OCI-LY1 (cell line): ENCODE data around the gene GFI1B.

Experiments
- H2AFZ ChIP-seq: fragments of 200-600 bp; sonication (generic), shearing (Covaris generic); 2 replicates; pipeline ENCODE4 v1.6.0; 2014; ENCODE audit warnings: antibody characterized with exemption, mild to moderate bottlenecking, low read length
- H3F3A ChIP-seq: fragments of 200-600 bp; sonication (generic), shearing (Covaris generic); 2 replicates; pipeline ENCODE4 v1.6.0; 2014; ENCODE audit warnings: mild to moderate bottlenecking, antibody characterized with exemption, low read length, moderate library complexity; ENCODE audit not compliant: insufficient read depth
- H3K27ac ChIP-seq: fragments of 200-600 bp; sonication (generic); 2 replicates; pipeline ENCODE4 v1.5.1; 2014; ENCODE audit warnings: low read length, mixed run types, mild to moderate bottlenecking, low read depth; ENCODE audit not compliant: poor library complexity, severe bottlenecking
- H3K27me3 ChIP-seq: fragments of 200-600 bp; sonication (generic); 2 replicates; pipeline ENCODE4 v1.6.0; 2014; ENCODE audit warnings: antibody characterized with exemption, mild to moderate bottlenecking, low read length, moderate library complexity; ENCODE audit not compliant: insufficient read depth
- H3K36me3 ChIP-seq: fragments of 200-600 bp; sonication (generic); 2 replicates; pipeline ENCODE4 v1.6.1; 2014; ENCODE audit warnings: mild to moderate bottlenecking, antibody characterized with exemption, low read length, moderate library complexity, mixed read lengths; ENCODE audit not compliant: insufficient read depth
- H3K4me1 ChIP-seq: fragments of 200-600 bp; sonication (generic); 2 replicates; pipeline ENCODE4 v1.5.1; 2014; ENCODE audit warnings: mild to moderate bottlenecking, low read length, moderate library complexity; ENCODE audit not compliant: insufficient read depth, severe bottlenecking
- H3K4me2 ChIP-seq: fragments of 200-600 bp; sonication (generic), shearing (Covaris generic); 2 replicates; pipeline ENCODE4 v1.6.1; 2014; ENCODE audit warnings: low read length
- H3K4me3 ChIP-seq: fragments of 200-600 bp; sonication (generic); 2 replicates; pipeline ENCODE4 v1.5.1; 2014; ENCODE audit warnings: low read length, low read depth, mild to moderate bottlenecking, mixed read lengths; ENCODE audit not compliant: poor library complexity, severe bottlenecking
- H3K79me2 ChIP-seq: fragments of 200-600 bp; shearing (Covaris generic); 2 replicates; pipeline ENCODE4 v1.6.1; 2016; ENCODE audit warnings: mixed run types, low read length, mixed read lengths; ENCODE audit not compliant: insufficient read depth
- H3K9ac ChIP-seq: fragments of 200-600 bp; sonication (generic), shearing (Covaris generic); 2 replicates; pipeline ENCODE4 v1.6.1; 2014; ENCODE audit warnings: mild to moderate bottlenecking, low read length, mixed read lengths
- H3K9me2 ChIP-seq: fragments of 200-600 bp; sonication (generic), shearing (Covaris generic); 2 replicates; pipeline ENCODE4 v1.6.1; 2014; ENCODE audit warnings: low read depth, mild to moderate bottlenecking, low read length, mixed read lengths
- H3K9me3 ChIP-seq: fragments of 200-600 bp; shearing (Covaris generic); 2 replicates; pipeline ENCODE4 v1.6.1; 2014; ENCODE audit warnings: low read length, mixed read lengths
- H4K20me1 ChIP-seq: fragments of 200-600 bp; sonication (generic), shearing (Covaris generic); 2 replicates; pipeline ENCODE4 v1.6.0; 2016; ENCODE audit warnings: mild to moderate bottlenecking, low read length; ENCODE audit not compliant: insufficient read depth
- EZH2 ChIP-seq: fragments of 200-600 bp; sonication (generic), shearing (Covaris generic); IDR thresholded peaks from 2 replicates; pipeline ENCODE4 v1.8.0; 2017; ENCODE audit warnings: borderline replicate concordance, mixed run types, mild to moderate bottlenecking, antibody characterized with exemption, low read length, moderate library complexity, mixed read lengths
- TF ChIP-seq, protein P1 (sequence below): fragments of 200-600 bp; sonication (generic), shearing (Covaris generic); IDR thresholded peaks from 2 replicates; pipeline ENCODE4 v1.5.1; 2017; ENCODE audit warnings: mild to moderate bottlenecking, antibody characterized with exemption, low read length, moderate library complexity, mixed read lengths

Gene GFI1B

DNA sequence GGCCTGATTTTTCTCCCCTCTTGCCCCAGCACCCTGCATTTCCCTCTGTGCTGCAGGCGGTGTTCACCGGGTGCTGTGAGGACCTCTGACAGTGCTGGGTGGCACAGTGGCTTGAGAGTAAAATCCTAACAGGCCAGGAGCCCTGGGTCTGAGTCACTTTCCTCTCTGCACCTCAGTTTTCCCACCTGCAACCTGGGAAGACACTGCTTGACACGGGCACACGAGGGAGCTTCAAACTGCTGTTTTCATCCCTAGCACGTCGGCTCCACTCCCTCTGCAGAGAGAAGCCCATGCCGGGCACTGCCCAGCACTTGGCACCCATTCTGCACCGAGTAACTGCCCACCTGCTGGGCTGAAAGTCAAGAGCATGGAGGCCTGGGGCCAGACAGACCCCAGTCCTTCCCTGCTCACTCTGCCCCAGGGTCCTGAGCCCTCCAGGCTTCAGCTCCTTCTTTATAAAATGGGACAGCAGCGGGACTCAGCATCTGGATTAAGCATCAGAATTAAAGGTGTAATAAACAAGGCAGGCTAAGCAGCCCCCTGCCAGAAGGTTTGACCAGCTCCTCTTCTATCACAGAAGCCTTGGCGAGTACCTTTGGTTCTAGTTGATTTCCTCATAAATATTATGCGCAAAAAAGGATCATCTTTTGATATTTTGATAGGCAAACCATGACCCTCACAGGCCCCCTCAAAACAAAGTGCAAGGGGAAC, 5.2 kb downstream of the GFI1B start:
- Histone ChIP-seq H3K9me2 (no peaks in the 10 kb centered on the region), H3K4me1 (peaks cover 3% of the 10 kb centered on the region), H3K27me3 (peaks cover 10% of the 10 kb centered on the region; the same call in 1 of the 2 replicates), H3K4me3 (no peak overlapping the region), H3K9ac (no peak overlapping the region), H3F3A (no peaks in the 10 kb centered on the region), H3K4me2 (no peak overlapping the region), H3K79me2 (no peaks in the 10 kb centered on the region), H2AFZ (no peak overlapping the region), H3K9me3 (no peaks in the 10 kb centered on the region), H4K20me1 (no peaks in the 10 kb centered on the region), H3K36me3 (no peaks in the 10 kb centered on the region), H3K27ac (no peak overlapping the region)
- no peak for TF ChIP-seq EZH2
- TF ChIP-seq, protein P1, sequence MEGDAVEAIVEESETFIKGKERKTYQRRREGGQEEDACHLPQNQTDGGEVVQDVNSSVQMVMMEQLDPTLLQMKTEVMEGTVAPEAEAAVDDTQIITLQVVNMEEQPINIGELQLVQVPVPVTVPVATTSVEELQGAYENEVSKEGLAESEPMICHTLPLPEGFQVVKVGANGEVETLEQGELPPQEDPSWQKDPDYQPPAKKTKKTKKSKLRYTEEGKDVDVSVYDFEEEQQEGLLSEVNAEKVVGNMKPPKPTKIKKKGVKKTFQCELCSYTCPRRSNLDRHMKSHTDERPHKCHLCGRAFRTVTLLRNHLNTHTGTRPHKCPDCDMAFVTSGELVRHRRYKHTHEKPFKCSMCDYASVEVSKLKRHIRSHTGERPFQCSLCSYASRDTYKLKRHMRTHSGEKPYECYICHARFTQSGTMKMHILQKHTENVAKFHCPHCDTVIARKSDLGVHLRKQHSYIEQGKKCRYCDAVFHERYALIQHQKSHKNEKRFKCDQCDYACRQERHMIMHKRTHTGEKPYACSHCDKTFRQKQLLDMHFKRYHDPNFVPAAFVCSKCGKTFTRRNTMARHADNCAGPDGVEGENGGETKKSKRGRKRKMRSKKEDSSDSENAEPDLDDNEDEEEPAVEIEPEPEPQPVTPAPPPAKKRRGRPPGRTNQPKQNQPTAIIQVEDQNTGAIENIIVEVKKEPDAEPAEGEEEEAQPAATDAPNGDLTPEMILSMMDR, result no peak

DNA sequence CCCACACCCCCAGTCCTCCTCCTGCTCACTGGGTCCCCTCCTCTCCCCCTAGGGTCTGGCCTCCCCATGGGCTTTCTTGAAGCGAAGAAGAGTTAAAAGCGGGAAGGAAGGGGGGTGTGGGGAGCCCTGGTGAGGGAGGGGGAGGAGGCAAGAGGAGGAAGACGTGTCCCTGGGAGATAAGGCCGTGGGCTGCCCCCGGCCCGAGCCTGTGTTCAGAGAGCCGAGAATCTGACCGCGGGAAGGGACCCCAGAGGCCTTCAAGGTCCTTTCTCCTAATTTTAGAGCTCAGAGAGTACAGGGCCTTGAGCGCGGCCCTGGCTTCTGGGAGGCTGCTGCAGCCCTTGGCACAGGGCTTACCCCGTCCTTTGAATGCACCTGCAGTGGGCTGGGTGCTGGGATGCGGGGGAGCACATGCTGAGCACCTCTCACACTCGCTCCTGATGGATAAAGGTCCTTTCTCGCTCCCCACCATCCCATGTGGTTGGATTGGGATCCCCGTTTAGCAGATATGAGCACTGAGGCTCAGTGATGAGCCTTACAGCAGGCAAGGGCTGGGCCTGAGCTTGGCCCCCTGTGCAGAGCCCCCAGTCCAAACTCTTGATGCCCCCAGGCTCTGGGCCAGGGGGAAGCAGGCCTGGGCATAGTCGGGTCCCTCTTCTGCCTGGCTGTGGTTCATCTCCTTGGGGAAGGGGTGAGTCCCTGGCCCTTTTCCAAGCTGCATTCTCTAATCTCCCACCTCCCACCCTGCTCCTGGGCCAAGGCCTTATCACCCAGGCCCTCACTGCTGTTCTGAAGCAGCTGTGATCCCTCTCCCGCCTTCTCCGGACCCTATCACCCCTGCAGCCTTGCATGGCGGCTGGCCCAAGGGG, 5.9 kb downstream of the GFI1B start:
- Histone ChIP-seq H3K9me2 (no peaks in the 10 kb centered on the region), H3K27me3 (peaks cover 10% of the 10 kb centered on the region; the same call in 1 of the 2 replicates), H3K4me3 (no peak overlapping the region), H3K4me1 (no peaks in the 10 kb centered on the region), H3F3A (no peaks in the 10 kb centered on the region), H3K9me3 (no peaks in the 10 kb centered on the region), H3K4me2 (no peak overlapping the region), H3K9ac (no peak overlapping the region), H2AFZ (no peak overlapping the region), H4K20me1 (no peaks in the 10 kb centered on the region), H3K79me2 (no peaks in the 10 kb centered on the region), H3K27ac (no peak overlapping the region), H3K36me3 (no peaks in the 10 kb centered on the region)
- TF ChIP-seq EZH2, result no peak
- TF ChIP-seq, protein P1, result no peak

DNA sequence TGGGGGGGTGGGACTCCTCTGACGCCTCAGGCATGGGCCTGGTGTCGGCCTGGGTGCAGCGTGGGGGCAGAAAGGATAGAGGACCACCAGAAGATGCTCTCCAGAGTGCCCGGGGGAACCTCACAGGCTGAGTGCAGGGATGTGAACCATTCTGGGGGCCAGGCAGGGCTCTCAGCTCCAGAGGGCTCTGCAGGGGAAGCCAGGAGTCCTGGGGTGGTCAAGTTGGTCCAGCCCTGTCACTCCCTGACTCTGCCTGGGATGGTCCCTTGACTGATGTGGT, 6.5 kb downstream of the GFI1B start:
- H3K4me1 ChIP-seq, result no peaks in the 10 kb centered on the region
- TF ChIP-seq EZH2, result no peak
- TF ChIP-seq, protein P1, result no peak
- H3K36me3 ChIP-seq, result no peaks in the 10 kb centered on the region
- no peaks in the 10 kb centered on the region for H3K9me2 ChIP-seq
- H3K4me3 ChIP-seq, result no peak overlapping the region
- no peaks in the 10 kb centered on the region for H4K20me1 ChIP-seq
- no peak overlapping the region for H3K4me2 ChIP-seq
- no peak overlapping the region for H3K27ac ChIP-seq
- no peaks in the 10 kb centered on the region for H3K79me2 ChIP-seq
- H3K27me3 ChIP-seq, result peaks cover 10% of the 10 kb centered on the region; the same call in 1 of the 2 replicates
- no peaks in the 10 kb centered on the region for H3K9me3 ChIP-seq
- no peaks in the 10 kb centered on the region for H3F3A ChIP-seq
- H3K9ac ChIP-seq, result no peak overlapping the region
- H2AFZ ChIP-seq, result no peak overlapping the region
